Measurements from ENCODE around the gene TIMM17A.

TIMM17A gene

DNA sequence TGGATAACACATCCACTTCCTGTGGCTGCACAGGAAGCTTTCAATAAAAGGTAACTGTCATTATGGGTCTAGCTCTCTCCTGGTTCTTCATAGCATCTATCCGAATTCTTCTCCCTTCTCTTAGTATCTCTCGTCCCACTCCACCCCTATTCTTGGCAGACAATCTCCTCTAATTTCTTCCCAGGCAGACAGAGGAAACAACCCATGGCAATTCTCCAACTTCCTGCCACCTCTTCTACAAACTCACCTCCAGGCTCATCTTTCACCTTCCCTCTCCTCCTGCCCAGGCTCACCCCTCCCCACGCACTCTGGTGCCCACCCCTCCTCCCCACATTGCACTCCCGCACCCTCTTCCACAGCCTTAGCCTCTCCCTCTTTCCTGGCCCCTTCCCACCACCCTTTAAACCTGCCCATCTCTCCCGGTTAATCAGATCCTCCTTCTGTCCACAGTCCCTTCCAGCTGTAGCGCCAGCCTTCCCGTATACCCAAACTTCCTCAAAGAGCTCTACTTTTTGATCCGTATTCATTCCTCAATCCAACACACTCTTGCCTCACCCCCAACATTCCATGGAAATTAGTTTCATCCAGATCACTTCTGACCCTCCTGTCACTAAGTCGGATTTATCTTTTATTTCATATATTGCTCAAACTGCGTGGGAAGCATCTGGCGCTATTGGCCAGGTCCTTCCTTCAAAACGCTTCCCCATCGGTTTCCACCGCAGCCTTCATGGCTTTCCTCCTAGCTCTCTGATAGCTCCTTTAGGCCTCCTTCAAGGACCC is 40.7 kb upstream of the TIMM17A start:
- TF ChIP-seq FOXK2 (IDR thresholded peaks at IDR 0.05) (no peak), NFRKB (IDR thresholded peaks at IDR 0.05) (no peak), TARDBP (IDR thresholded peaks at IDR 0.05) (no peak), LEF1 (IDR thresholded peaks at IDR 0.05; ENCODE audit: borderline replicate concordance) (no peak)
- TF ChIP-seq, protein P1, sequence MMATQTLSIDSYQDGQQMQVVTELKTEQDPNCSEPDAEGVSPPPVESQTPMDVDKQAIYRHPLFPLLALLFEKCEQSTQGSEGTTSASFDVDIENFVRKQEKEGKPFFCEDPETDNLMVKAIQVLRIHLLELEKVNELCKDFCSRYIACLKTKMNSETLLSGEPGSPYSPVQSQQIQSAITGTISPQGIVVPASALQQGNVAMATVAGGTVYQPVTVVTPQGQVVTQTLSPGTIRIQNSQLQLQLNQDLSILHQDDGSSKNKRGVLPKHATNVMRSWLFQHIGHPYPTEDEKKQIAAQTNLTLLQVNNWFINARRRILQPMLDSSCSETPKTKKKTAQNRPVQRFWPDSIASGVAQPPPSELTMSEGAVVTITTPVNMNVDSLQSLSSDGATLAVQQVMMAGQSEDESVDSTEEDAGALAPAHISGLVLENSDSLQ (IDR thresholded peaks at IDR 0.05), result no peak
- no peak for DNase-seq (ENCODE audit: extremely low spot score)
- POLR2A ChIA-PET, result no interaction called here
- CTCF ChIA-PET, result interaction anchor here (0.9 kb wide), 1 partner anchor 18 kb away, joined by 5 read pairs; no protein-coding TSS in a partner anchor

DNA sequence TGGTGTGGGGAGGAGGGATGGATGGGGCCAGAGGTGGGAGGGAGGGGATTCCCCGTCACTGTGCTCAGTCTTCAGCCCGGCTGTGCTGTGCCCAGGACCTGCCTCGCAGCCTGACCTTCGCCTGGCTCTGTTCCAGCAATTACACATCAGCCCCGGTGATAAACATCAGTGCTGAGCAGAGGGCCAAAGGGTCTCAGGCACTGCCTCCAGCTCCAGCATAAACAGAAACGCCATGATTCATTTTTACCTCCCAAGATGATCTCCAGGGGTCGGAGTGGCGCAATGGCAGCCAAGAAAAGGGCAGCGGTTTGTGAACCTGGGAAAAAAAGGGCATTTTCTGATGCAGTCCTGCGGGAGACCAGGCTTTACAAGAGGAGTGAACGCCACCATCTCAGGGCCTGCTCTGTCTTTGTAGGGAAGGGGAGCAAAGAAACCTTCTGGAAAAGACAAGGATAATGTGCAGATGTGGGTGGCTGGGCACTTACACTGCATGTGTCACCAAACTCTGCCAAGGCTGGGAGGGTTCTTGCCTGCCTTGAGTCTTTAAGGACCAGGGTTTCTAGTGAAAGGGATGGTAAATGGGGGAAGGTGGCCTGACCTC is 38.6 kb upstream of the TIMM17A start:
- TF ChIP-seq L3MBTL2 (conservative IDR thresholded peaks at IDR 0.05) (no peak), CTBP1 (IDR thresholded peaks at IDR 0.05; ENCODE audit: borderline replicate concordance) (no peak), BHLHE40 (IDR thresholded peaks at IDR 0.05; ENCODE audit: borderline replicate concordance) (no peak), ARNT (IDR thresholded peaks at IDR 0.05) (no peak), SUZ12 (IDR thresholded peaks at IDR 0.05) (no peak), FOXA1 (IDR thresholded peaks at IDR 0.05) (no peak), ZNF384 (IDR thresholded peaks at IDR 0.05) (no peak), TARDBP (IDR thresholded peaks at IDR 0.05) (no peak), SP1 (IDR thresholded peaks at IDR 0.05) (no peak), NFRKB (IDR thresholded peaks at IDR 0.05) (no peak), ELF4 (IDR thresholded peaks at IDR 0.05) (no peak), FOXK2 (IDR thresholded peaks at IDR 0.05) (no peak), HDGF (IDR thresholded peaks at IDR 0.05; ENCODE audit: borderline replicate concordance) (no peak), LEF1 (IDR thresholded peaks at IDR 0.05; ENCODE audit: borderline replicate concordance) (no peak), FOXM1 (IDR thresholded peaks at IDR 0.05; ENCODE audit: borderline replicate concordance) (no peak)
- TF ChIP-seq, protein P1 (IDR thresholded peaks at IDR 0.05), result no peak
- ChIA-PET CTCF (interaction anchor here (0.6 to 1.1 kb wide), 2 partner anchors 83 to 168 kb away, joined by 3 read pairs; no protein-coding TSS in a partner anchor), POLR2A (interaction anchor here (1.5 kb wide), 1 partner anchor 66 kb away, joined by 4 read pairs; the partner anchor contains the start of gene RNPEP)
- peak; percentile 58 for DNase-seq (ENCODE audit: extremely low spot score)

DNA sequence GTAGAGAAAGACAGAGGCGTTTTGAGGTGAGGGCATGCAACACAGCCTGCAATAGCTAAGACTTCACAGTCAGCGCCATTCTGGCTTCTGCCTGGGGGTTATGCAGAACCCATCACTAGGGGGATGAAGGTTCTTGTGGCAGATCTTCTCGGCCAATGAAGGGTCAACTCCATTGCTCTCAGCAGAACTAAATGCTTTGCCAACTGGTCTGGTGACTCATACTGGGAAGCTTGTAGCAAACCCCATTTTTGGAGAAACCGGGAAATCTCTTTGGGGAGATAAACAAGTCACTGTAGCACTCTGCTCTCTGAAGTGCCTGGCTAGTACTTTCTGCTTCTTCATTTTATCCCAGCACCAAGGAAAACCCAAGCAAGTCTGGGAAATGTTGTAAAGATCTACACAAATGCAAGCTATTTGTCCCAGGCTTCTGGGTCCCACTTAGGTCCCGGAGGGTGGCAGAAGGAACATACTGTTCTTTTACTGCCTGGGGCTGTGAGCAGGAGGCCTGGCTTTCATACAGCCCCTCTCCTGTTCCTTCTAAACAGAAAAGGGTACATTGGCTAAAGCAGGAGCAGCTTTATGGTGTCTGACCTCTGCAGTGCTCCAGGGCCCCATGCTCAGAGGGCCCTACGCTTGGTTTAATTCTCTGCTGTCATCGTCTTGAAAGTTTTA is 37.8 kb upstream of the TIMM17A start:
- no peak for DNase-seq (ENCODE audit: extremely low spot score)
- CTCF ChIA-PET, result interaction anchor here (0.6 kb wide), 2 partner anchors 47 to 167 kb away, joined by 3 read pairs; no protein-coding TSS in a partner anchor
- no peak for TF ChIP-seq HDGF (IDR thresholded peaks at IDR 0.05; ENCODE audit: borderline replicate concordance)
- TF ChIP-seq LEF1 (IDR thresholded peaks at IDR 0.05; ENCODE audit: borderline replicate concordance), result no peak
- no peak for TF ChIP-seq TARDBP (IDR thresholded peaks at IDR 0.05)
- no peak for TF ChIP-seq SUZ12 (IDR thresholded peaks at IDR 0.05)
- no peak for TF ChIP-seq FOXA1 (IDR thresholded peaks at IDR 0.05)
- no peak for TF ChIP-seq BHLHE40 (IDR thresholded peaks at IDR 0.05; ENCODE audit: borderline replicate concordance)
- no peak for TF ChIP-seq ARNT (IDR thresholded peaks at IDR 0.05)
- POLR2A ChIA-PET, result interaction anchor here (1.5 kb wide), 1 partner anchor 65 kb away, joined by 4 read pairs; the partner anchor contains the start of gene RNPEP

DNA sequence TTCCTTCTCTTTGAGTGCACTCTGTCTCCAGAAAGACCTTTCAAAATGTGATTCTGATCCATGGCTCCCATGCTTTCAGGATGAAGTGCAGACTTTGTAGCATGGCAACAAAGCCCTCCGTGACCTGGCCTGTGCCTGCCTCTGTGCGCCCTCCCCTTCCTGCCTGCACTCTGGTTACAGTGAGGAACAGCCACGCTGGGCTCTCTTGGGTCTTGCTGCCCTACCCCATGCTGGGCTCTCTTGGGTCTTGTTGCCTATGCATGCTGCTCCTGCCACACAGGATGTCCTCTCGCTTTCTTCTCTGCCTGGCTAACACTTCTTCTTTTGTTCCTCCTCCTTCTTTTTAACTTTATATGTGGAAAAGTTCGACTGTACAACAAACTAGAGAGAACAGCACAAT is 37.0 kb upstream of the TIMM17A start:
- POLR2A ChIA-PET, result interaction anchor here (1.5 kb wide), 1 partner anchor 64 kb away, joined by 4 read pairs; the partner anchor contains the start of gene RNPEP
- no peak for DNase-seq (ENCODE audit: extremely low spot score)
- CTCF ChIA-PET, result no interaction called here
- TF ChIP-seq BHLHE40 (IDR thresholded peaks at IDR 0.05; ENCODE audit: borderline replicate concordance), result no peak
- TF ChIP-seq LEF1 (IDR thresholded peaks at IDR 0.05; ENCODE audit: borderline replicate concordance), result no peak
- no peak for TF ChIP-seq SP1 (IDR thresholded peaks at IDR 0.05)
- no peak for TF ChIP-seq FOXK2 (IDR thresholded peaks at IDR 0.05)

DNA sequence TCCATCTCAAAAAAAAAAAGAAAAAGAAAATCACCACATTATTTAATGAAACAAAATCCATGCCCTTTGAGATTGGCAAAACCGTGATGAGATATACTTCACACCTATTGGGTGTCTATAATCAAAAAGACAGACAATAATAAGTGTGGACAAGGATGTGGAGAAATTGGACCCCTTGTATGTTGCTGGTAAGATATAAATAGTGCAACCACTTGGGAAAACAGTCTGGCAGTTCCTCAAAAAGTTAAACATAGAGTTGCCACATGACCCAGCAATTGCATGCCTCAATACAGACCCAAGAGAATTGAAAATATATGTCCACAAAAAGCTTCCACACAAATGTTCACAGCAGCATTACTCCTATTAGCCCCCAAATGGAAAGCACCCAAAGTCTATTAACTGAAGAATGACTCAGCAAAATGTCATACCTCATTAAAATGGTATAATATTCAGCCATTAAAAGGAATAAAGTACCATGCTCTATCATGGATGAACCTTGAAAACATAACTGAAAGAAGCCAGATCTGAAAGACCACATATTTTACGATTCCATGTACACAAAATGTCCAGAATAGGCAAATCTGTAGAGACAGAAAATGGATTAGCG is 33.2 kb upstream of the TIMM17A start:
- TF ChIP-seq ELF4 (IDR thresholded peaks at IDR 0.05) (no peak), FOXK2 (IDR thresholded peaks at IDR 0.05) (no peak), LEF1 (IDR thresholded peaks at IDR 0.05; ENCODE audit: borderline replicate concordance) (no peak), TARDBP (IDR thresholded peaks at IDR 0.05) (no peak), HDGF (IDR thresholded peaks at IDR 0.05; ENCODE audit: borderline replicate concordance) (no peak), ZNF384 (IDR thresholded peaks at IDR 0.05) (no peak), NFRKB (IDR thresholded peaks at IDR 0.05) (no peak), SUZ12 (IDR thresholded peaks at IDR 0.05) (no peak), ARNT (IDR thresholded peaks at IDR 0.05) (no peak), L3MBTL2 (conservative IDR thresholded peaks at IDR 0.05) (no peak), CTBP1 (IDR thresholded peaks at IDR 0.05; ENCODE audit: borderline replicate concordance) (no peak), FOXM1 (IDR thresholded peaks at IDR 0.05; ENCODE audit: borderline replicate concordance) (no peak), FOXA1 (IDR thresholded peaks at IDR 0.05) (no peak), SP1 (IDR thresholded peaks at IDR 0.05) (no peak), BHLHE40 (IDR thresholded peaks at IDR 0.05; ENCODE audit: borderline replicate concordance) (no peak)
- TF ChIP-seq, protein P1 (IDR thresholded peaks at IDR 0.05), result no peak
- DNase-seq (ENCODE audit: extremely low spot score), result no peak
- ChIA-PET POLR2A (no interaction called here), CTCF (no interaction called here)

Data from HEK293T (cell line).